NCI-H2029 treated with DMSO at 0.1 percent for 48 hours (cell line): ENCODE measurements around the gene VASH2.
"Not testable (repeated sequence)": the region's sequence is repeated elsewhere in the genome, so short reads cannot be mapped to it uniquely, and the experiment has no call there.

Source experiments
- DNase-seq: peaks from one replicate; lab custom pipeline; 2025; lab: John Stamatoyannopoulos, UW

The VASH2 gene

GRCh38 chr1:212981025-212981495 is 30.7 kb downstream of the VASH2 start:
- DNase-seq, result peak; percentile 83

DNA sequence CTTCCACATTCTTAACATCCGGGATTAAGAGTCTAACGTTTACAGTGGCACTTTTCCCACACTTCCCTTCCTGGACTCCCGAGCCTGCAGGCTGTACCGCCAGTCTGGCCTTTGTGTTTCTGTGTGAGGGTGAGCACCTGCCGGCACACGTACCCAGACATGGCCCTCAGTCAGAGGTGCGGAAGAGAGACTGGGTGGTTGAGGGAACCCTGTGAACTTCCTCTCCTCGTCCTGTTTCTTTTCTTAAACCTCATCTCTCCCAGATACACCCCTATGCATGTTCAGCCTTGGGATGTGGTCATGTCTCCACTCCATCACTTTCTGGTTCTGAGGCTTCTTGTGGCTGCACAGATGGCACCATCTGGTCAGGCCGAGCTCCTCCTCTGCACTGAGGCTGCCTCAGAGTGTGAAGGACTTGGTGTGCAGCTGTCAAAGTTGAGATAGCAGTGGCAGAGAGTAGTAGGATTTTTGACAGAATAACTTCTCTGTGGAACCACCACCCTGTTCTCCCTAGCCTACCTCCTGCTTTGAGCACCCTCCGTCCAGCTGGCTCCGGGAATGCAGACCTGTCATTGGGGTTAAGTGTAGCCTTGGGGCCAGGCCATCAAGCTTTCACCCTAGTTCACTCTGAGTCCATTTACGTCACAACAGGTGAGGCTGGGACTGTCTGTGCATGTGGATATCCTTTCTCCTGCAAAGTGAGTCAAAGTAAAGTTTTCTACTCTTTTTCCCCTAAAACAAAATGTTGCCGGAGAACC is 31.4 kb downstream of the VASH2 start:
- DNase-seq, result no peak

- no peak for DNase-seq
Observed at GRCh38 chr1:212982430-212983152, 32.2 kb downstream of the VASH2 start.

GRCh38 chr1:212983482-212983881 is 33.1 kb downstream of the VASH2 start:
- no peak for DNase-seq

- no peak for DNase-seq
Observed at GRCh38 chr1:212984522-212985291, 34.4 kb downstream of the VASH2 start.

DNA sequence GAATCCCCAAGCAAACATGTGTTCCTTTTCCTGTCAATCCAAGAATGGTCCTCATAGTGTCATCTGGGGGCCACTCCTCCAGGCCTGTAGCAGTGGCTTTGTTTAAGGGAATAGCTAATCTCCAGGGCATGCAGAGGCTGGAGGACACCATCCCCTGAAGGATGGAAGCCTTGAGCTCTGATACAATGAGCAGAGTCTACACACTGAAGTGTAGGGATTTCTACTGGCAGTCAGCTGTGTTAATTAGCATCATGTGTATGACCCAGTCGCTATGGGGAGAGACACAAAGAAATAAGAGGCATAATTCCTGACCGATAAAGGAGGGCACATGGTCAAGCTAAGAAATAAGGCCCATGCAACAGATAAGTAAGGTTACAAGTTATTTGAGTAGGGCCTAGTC is 36.2 kb downstream of the VASH2 start:
- no peak for DNase-seq

DNA sequence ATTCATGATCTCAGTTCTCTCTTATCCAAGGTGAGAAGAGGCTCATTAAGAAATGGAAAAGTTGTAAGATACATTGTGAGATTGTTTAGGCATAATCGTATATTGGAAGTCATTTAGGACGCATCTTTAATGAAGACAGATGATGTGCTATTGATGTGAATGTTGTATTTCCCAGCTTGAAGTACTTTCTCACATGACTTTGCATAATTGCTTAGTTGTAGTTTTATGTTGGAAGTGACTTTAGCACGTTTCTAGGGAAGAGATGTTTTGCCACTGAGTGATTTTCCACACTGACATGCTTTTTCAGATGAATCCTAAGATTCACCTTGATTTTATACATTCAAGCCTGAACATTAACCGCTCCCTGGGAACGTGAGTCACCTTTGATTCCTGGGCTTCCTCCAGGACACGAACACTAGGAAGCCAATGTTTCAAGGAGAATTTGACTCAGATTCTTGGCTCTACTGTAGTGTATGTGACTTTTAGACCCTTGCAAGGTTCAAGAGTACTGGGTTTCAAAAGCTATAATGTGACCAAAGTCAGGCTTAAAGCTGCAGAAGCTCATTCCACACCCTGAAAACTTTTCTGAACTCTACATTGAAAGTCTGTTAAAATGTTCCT is 37.5 kb downstream of the VASH2 start:
- no peak for DNase-seq

DNA sequence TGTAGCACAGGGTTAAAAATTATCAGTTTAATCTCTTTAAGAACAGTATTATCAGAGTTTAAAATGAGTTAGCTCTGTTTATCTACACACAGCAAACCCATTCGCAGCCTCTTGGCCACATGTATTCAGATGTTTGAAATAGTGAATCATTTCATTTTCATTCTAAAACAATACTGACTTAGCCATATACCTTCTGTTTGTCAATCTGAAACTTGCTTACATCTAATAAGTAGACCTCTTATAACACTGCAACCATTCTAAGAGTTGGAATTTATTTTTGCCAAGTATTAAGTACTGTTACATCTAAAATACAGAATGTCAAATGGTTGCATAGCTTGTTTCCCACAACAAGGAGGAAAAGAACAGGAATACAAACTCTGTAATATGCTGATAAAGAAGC is 39.9 kb downstream of the VASH2 start:
- DNase-seq, result no peak

DNA sequence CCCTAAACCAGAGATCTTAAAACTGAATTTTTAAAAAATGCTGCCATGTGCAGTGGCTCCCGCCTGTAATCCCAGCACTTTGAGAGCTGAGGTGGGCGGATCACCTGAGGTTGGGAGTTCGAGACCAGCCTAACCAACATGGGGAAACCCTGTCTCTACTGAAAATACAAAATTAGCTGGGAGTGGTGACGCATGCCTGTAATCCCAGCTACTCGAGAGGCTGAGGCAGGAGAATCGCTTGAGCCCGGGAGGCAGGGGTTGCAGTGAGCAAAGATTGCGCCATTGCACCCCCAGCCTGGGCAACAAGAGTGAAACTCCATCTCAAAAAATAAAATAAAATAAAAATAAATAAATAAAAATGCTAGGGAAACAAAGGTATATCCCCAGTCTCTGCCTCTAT is 43.6 kb downstream of the VASH2 start:
- not testable (repeated sequence) for DNase-seq

DNA sequence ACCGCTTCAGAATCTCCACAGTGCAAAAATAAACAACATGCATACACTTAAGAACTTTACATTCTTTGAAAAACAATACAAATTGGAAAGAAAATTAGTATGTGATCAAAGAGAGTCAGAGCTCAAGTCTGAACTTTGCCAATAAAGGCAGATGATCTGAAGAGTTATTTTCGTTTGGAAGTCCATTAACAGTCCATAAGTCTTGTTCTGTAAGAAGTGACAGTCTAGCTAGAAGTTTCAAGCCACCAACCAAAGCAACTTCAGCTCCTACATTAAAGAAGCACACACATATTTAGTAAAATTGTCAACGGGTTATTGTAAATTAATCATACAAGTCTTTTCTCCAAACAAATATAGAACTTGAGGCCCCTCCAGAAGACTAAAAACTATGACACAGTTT is 44.6 kb downstream of the VASH2 start:
- DNase-seq, result no peak

GRCh38 chr1:213003256-213003655 is 52.9 kb downstream of the VASH2 start:
- no peak for DNase-seq

DNA sequence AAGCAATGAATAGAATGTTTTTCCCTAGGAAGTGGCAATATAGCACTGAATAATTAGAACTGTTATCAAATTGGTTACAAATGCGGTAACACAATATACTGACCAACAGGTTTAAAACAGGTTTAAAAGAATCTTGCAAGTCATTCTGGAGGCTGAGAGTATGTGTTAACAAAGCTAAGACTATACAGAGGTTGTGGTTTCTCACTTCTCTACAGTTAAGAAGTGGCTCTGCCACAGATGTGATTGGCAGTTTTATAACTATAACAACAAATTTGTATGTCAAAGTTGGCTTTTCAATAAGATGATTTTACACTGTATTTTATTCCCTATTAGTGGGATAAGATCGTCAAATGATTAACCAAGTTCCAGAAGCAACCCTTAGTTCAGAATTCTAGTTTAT is 58.2 kb downstream of the VASH2 start:
- DNase-seq, result no peak

GRCh38 chr1:213014642-213015041 is 64.3 kb downstream of the VASH2 start:
- no peak for DNase-seq

DNA sequence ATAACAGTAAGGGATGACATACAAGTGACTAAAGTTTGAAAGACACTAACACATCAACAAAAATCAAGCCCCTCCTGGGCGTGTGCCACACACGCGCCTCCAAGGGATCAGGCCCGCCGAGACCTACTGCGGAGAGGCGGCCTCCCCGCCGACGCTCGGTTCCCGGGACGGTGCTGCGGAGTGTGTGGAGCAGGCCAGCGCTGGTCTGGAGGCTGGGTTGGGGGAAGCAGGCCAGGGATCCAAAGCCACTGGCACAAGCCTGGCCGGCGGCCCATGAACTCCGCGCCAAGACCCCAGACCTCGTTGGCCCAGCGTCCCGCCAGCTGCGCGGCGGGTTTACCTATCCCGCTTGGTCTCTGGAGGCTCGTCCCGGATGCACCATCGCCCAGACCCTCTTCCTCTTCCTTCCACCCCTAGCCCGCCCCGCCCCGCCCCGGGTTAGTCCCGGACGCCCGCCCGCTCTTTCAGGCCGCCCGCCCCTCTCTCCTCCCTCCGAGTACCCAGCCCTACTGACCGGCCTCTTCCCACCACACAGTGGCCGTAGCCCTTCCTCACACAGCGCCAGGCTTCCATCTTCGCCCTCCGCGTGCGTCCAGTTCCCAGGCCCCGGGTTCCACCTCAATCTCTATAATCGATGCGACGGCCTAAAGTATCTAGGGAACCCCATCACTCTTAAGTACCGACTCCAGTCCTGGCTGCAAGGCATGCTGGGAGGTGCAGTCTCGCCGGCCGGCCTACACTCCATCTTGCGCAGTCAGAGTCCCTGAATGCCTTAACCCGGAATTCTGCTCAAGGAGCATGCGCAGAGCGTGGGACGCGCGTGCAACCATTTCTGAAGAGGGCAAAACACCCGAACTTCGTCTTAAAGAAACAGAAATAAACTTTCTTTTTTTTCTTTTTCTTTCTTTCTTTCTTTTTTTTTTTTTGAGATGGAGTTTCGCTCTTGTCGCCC is 65.0 kb downstream of the VASH2 start, which contains the start of gene ANGEL2:
Gene ANGEL2 (minus strand): TSS at position 769 of the 952 bp plus-strand sequence. CDS start 196 bp downstream, at position 573.
- DNase-seq, result peak; percentile 79

DNA sequence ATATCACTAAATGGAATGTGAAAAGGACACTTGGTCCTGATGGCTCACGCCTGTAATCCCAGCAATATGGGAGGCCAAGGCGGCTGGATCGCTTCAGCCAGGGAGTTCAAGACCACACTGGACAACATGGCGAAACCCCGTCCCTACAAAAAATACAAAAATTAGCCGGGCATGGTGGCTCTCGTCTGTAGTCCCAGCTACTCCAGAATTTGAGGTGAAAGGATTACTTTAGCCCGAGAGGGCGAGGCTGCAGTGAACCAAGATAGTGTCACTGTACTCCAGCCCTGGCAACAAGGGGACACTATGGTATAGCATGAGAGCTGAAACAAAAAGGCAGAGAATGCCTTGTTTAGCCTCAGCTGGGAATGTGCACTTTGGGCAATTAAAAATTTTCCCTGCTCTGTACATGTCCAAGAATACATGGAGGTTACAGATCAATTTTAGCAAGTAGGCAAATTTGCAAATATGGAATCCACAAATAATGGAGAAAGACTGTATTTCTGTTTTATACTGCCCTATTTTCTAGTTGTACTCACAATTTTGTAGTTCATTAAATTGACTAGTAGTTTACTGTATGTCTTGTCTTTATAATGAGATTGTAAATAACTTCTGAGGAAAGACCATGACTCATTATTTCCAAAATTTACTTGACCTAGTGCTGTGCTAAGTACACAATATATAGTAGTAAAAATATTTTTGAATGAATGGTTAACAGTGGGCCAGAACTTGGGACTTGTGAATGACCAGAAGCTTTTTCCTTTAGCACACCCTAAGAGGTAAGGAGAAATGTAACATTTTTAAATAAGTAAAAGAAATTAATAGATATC is 67.3 kb downstream of the VASH2 start:
- DNase-seq, result no peak

- DNase-seq, result no peak
Observed at GRCh38 chr1:213019450-213019849, 69.1 kb downstream of the VASH2 start.

GRCh38 chr1:213020016-213020415 is 69.7 kb downstream of the VASH2 start:
- no peak for DNase-seq

GRCh38 chr1:213027024-213027423 is 76.7 kb downstream of the VASH2 start:
- not testable (repeated sequence) for DNase-seq

GRCh38 chr1:213032651-213033050 is 82.3 kb downstream of the VASH2 start:
- DNase-seq, result no peak

GRCh38 chr1:213034713-213035112 is 84.4 kb downstream of the VASH2 start:
- DNase-seq, result no peak
